Naive thymus-derived CD4-positive, alpha-beta T cell (primary cell): ENCODE data around the gene PABPN1. TPM values are rescaled to one million over a fixed set of nuclear protein-coding genes. Genes with fewer than 3 reads are reported as not detected.

Source experiments
- ATAC-seq: fragments of 150-1000 bp; cut with Tn5 transposase; 2 replicates; pipeline ENCODE4 v1.10.0; 2021; ENCODE audit warnings: mild to moderate bottlenecking, moderate library complexity
- CTCF ChIA-PET: fragments of 350-600 bp; sonication (Branson Sonifier 250); formaldehyde crosslinking; loops from one replicate; lab custom pipeline; 2021; ENCODE audit warnings: antibody characterized with exemption; lab: Charles Lee
- POLR2A ChIA-PET: fragments of 350-600 bp; sonication (Branson Sonifier 250); formaldehyde crosslinking; loops from one replicate; lab custom pipeline; 2021; ENCODE audit warnings: antibody characterized with exemption, inconsistent platforms; lab: Charles Lee
- DNase-seq, 9 donors: peaks; one replicate each; pipeline versions ENCODE4 v3.0.0 to v3.0.0-alpha.2; 2020 to 2022; ENCODE audit warnings: mixed read lengths in 1 of 9
- H3K27ac ChIP-seq: one replicate; pipeline ENCODE4 v1.7.0; 2013; ENCODE audit warnings: mild to moderate bottlenecking, low read depth, low read length, moderate library complexity
- H3K27me3 ChIP-seq, 2 donors: one replicate each; pipeline ENCODE4 v1.7.0; 2013; ENCODE audit warnings: low read length in 2 of 2, mild to moderate bottlenecking in 2 of 2, moderate library complexity in 2 of 2; ENCODE audit not compliant: control insufficient read depth in 2 of 2, insufficient read depth in 2 of 2
- H3K36me3 ChIP-seq, 3 experiments: 1 replicate in 2 of 3; 2 replicates in 1 of 3; pipeline ENCODE4 v1.7.0; 2013; ENCODE audit warnings: low read length in 3 of 3, mild to moderate bottlenecking in 3 of 3, moderate library complexity in 1 of 3; ENCODE audit not compliant: insufficient read depth in 3 of 3, control insufficient read depth in 2 of 3
- H3K4me1 ChIP-seq, 2 donors: one replicate each; pipeline ENCODE4 v1.7.0; 2013; ENCODE audit warnings: low read length in 2 of 2, mild to moderate bottlenecking in 2 of 2, moderate library complexity in 1 of 2; ENCODE audit not compliant: control insufficient read depth in 2 of 2, insufficient read depth in 2 of 2
- H3K4me3 ChIP-seq: 2 replicates; pipeline ENCODE4 v1.7.0; 2013; ENCODE audit warnings: mild to moderate bottlenecking, low read length
- H3K9me3 ChIP-seq, 3 experiments: 1 replicate in 2 of 3; 2 replicates in 1 of 3; pipeline ENCODE4 v1.7.0; 2013; ENCODE audit warnings: low read length in 3 of 3; ENCODE audit not compliant: control insufficient read depth in 2 of 3
- H3K27ac Mint-ChIP-seq, 9 donors: one replicate each; pipeline ENCODE4 v1.8.0; 2020 to 2022; ENCODE audit warnings: mixed read lengths in 9 of 9, mild to moderate bottlenecking in 8 of 9, moderate library complexity in 5 of 9, inconsistent platforms in 2 of 9
- H3K27me3 Mint-ChIP-seq, 5 donors: one replicate each; pipeline ENCODE4 v1.8.0; 2021 to 2022; ENCODE audit warnings: mixed read lengths in 5 of 5, mild to moderate bottlenecking in 1 of 5
- H3K36me3 Mint-ChIP-seq, 5 donors: one replicate each; pipeline ENCODE4 v1.8.0; 2020 to 2022; ENCODE audit warnings: mixed read lengths in 5 of 5, mild to moderate bottlenecking in 3 of 5, inconsistent platforms in 1 of 5
- H3K4me1 Mint-ChIP-seq, 7 donors: one replicate each; pipeline ENCODE4 v1.8.0; 2020 to 2022; ENCODE audit warnings: mixed read lengths in 7 of 7, mild to moderate bottlenecking in 3 of 7, inconsistent platforms in 1 of 7
- H3K4me3 Mint-ChIP-seq, 10 donors: one replicate each; pipeline ENCODE4 v1.8.0; 2020 to 2022; ENCODE audit warnings: mild to moderate bottlenecking in 10 of 10, mixed read lengths in 10 of 10, moderate library complexity in 6 of 10, inconsistent platforms in 2 of 10
- H3K9me3 Mint-ChIP-seq, 11 donors: one replicate each; pipeline ENCODE4 v1.8.0; 2020 to 2022; ENCODE audit warnings: mixed read lengths in 11 of 11, mild to moderate bottlenecking in 4 of 11, inconsistent platforms in 1 of 11, moderate library complexity in 1 of 11
- intact Hi-C, 2 donors: fragments of 100-400 bp; cut with micrococcal nuclease; formaldehyde crosslinking; loops; one replicate each; pipeline ENCODE4 v1.15.1; 2023
- polyA plus RNA-seq, 2 donors: library from polyadenylated mRNA; unstranded; fragments of 300-500 nt; fragmentation: Illumina TruSeq; gene quantifications; one replicate each; pipeline ENCODE4 v1.2.3, GENCODE V29; 2021
- total RNA-seq, 6 experiments: library from RNA in 5 of 6; stranded (reverse) in 5 of 6; gene quantifications; 1 replicate in 5 of 6; 2 replicates in 1 of 6; pipeline ENCODE4 v1.2.3 and lab custom pipeline; 2021 to 2026

The PABPN1 gene
- total and polyA plus RNA-seq, 7 experiments from 2014 or later, result 57.5 to 213 (median 189) TPM

DNA sequence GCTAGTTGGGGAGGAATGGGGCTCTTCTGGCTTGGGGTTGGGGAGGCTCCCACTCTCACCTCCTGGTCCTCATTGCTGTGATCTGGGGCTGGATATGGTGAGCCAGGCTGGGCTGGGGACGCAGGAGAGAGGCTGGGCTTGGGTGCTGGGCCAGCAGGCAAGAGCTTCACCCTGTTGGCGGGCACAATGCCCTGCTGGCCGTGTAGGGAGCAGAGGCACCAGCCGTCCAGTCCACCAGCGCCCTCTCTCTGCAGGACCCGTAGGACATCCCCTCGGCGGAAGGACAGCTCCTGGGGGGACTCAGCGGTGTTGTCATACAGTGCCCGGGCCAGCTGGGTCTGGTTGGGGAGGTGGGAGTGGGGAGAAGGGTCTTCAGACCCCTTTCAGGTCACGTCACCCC lies 39.2 kb downstream of the PABPN1 start:
- peaks cover 9 to 21% (median 19%) of the 10 kb centered on the region in 5 donors for H3K27me3 Mint-ChIP-seq
- H3K27ac Mint-ChIP-seq, result no peak overlapping the region
- ChIA-PET POLR2A (no interaction called here), CTCF (interaction anchor here (1.4 kb wide), 1 partner anchor 93 kb away, joined by 3 read pairs; no protein-coding TSS in a partner anchor)
- no peaks in the 10 kb centered on the region for H3K9me3 ChIP-seq
- H3K36me3 Mint-ChIP-seq, result no peaks in the 10 kb centered on the region
- H3K27me3 ChIP-seq, result no peaks in the 10 kb centered on the region
- no peaks in the 10 kb centered on the region for H3K9me3 Mint-ChIP-seq
- H3K4me1 Mint-ChIP-seq, result peaks cover 0 to 5% (median 3%) of the 10 kb centered on the region in 7 donors
- no peak overlapping the region for H3K4me3 ChIP-seq
- no peak for ATAC-seq
- DNase-seq, result no peak
- H3K36me3 ChIP-seq, result no peaks in the 10 kb centered on the region
- no peak overlapping the region for H3K27ac ChIP-seq
- H3K4me3 Mint-ChIP-seq, result no peak overlapping the region
- H3K4me1 ChIP-seq, result no peaks in the 10 kb centered on the region
- intact Hi-C loops, result no loop called here

DNA sequence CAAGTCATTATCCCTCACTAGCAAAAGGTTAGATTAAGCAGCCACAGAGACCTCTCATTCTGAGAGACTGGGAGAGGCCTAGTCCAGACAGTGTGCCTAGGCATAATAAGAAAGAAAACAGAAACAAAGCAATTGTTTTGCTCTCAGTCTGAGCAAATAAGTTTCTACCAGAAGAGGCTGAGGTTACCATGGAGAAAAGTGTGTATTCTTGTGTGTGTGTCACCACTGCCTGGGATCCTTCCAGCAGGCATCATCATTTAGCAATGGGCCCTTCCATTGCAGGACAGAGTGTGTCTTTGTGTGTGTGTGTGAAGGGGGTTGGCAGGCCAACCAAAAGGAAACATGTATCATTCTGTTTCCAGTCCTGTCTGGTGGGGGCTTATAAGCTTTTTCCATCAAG lies 40.1 kb downstream of the PABPN1 start:
- Mint-ChIP-seq H3K9me3 (no peaks in the 10 kb centered on the region), H3K27ac (no peak overlapping the region), H3K27me3 (peaks cover 9 to 18% (median 17%) of the 10 kb centered on the region in 5 donors), H3K36me3 (no peaks in the 10 kb centered on the region), H3K4me3 (no peak overlapping the region), H3K4me1 (peaks cover 0 to 5% (median 3%) of the 10 kb centered on the region in 7 donors)
- H3K4me1 ChIP-seq, result no peaks in the 10 kb centered on the region
- no peak overlapping the region for H3K27ac ChIP-seq
- no peaks in the 10 kb centered on the region for H3K36me3 ChIP-seq
- POLR2A ChIA-PET, result no interaction called here
- no peak for ATAC-seq
- H3K9me3 ChIP-seq, result no peaks in the 10 kb centered on the region
- DNase-seq, result no peak
- intact Hi-C loops, result no loop called here
- CTCF ChIA-PET, result interaction anchor here (1.4 kb wide), 1 partner anchor 93 kb away, joined by 3 read pairs; no protein-coding TSS in a partner anchor
- no peak overlapping the region for H3K4me3 ChIP-seq
- H3K27me3 ChIP-seq, result no peaks in the 10 kb centered on the region

DNA sequence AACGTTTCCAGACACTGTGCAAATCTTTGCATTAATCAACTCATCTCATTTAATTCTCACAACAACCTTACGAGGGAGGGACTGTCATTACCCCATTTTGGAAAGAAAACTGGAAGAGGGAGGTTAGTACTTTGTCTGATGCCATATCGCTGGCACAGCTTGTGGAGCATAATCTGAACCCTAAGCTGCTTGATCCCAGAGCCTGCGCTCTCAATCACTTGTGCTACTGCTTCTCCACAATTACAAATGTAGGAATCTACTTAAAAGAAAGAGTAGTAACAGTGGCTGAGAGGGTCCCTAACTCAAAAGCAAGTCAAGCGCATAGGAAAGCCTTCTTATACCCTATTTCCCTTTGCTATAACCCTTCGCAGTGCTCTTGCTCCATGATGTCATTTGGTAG lies 40.5 kb downstream of the PABPN1 start:
- H3K27me3 ChIP-seq, result no peaks in the 10 kb centered on the region
- no peaks in the 10 kb centered on the region for H3K9me3 Mint-ChIP-seq

DNA sequence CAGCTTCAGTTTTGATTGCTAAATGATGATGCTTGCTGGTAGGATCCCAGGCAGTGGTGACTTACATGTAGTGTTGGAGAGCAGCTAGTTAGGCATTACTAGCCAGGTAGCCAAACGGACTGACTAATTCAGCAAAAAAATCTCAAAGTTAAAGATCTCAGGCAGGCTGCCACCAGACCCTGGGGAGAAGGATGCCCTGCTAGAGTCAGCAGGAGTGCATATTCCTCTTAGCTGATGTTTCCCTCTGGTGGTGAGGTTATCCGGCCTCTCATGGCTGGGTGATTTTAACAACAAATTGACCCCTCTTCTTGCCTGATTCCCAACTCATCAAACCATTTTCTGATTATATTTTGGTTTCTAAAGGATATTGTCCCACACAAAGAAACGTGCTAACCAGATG lies 40.9 kb downstream of the PABPN1 start:
- DNase-seq (no peak), ATAC-seq (no peak)
- ChIA-PET CTCF (no interaction called here), POLR2A (no interaction called here)
- Mint-ChIP-seq H3K9me3 (no peaks in the 10 kb centered on the region), H3K27ac (no peak overlapping the region), H3K36me3 (no peaks in the 10 kb centered on the region), H3K4me3 (no peak overlapping the region), H3K4me1 (peaks cover 0 to 5% (median 3%) of the 10 kb centered on the region in 7 donors), H3K27me3 (peaks cover 18 to 25% (median 22%) of the 10 kb centered on the region in 5 donors)
- Histone ChIP-seq H3K36me3 (no peaks in the 10 kb centered on the region), H3K4me1 (no peaks in the 10 kb centered on the region), H3K27me3 (no peaks in the 10 kb centered on the region), H3K9me3 (no peaks in the 10 kb centered on the region), H3K4me3 (no peak overlapping the region), H3K27ac (no peak overlapping the region)
- intact Hi-C loops, result no loop called here

More for the DNA sequence above, 40.5 kb downstream of the PABPN1 start:
- no peak overlapping the region for H3K4me3 ChIP-seq
- H3K36me3 Mint-ChIP-seq, result no peaks in the 10 kb centered on the region
- no peaks in the 10 kb centered on the region for H3K9me3 ChIP-seq
- no peak overlapping the region for H3K27ac Mint-ChIP-seq
- no peak overlapping the region for H3K4me3 Mint-ChIP-seq
- H3K36me3 ChIP-seq, result no peaks in the 10 kb centered on the region
- H3K4me1 Mint-ChIP-seq, result peaks cover 0 to 5% (median 3%) of the 10 kb centered on the region in 7 donors
- intact Hi-C loops, result no loop called here
- peaks cover 13 to 21% (median 18%) of the 10 kb centered on the region in 5 donors for H3K27me3 Mint-ChIP-seq
- DNase-seq (no peak), ATAC-seq (no peak)
- H3K27ac ChIP-seq, result no peak overlapping the region
- ChIA-PET CTCF (no interaction called here), POLR2A (no interaction called here)
- H3K4me1 ChIP-seq, result no peaks in the 10 kb centered on the region

DNA sequence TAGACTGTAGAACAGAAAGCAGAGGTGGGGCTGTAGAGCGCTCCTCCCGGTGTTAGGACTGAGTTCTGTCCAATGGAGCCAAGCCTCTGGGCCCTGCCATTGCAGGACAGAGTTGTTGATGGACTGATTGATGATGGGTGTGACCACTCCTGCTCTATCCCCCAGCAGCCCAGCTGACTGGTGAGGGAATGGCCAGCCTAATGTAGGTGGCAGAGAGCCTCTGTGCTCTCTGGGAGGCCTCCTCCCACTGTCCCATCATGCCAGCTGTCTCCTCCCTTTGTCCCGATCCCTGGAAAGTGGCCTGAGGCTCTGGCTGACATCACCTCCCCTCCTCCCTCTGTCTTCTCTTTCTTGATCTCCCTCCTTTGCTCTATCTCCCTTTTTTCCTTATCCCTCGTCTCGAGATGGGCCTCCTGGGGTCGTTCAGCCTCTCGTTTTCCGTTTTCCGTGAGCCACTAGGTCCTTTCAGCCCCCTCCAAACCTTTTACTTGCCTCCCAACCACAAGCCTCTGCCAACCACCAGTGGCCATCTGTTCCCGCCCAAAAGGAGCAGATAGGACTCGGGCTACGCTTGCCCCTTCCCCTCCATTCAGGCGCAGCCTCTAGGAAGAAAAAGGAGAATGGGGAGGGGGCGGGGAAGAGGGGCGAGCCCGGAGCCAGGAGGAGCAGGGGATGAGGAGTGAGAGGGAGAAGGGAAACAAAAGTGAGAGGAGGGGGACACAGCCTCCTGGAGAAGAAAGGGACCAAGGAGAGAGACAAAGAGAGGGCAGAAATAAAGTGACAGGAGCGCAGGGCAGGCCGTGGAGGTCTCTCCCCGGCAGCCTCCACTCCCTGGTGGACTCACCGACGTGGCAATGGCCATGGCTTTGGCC lies 43.1 kb downstream of the PABPN1 start:
- Histone ChIP-seq H3K36me3 (no peaks in the 10 kb centered on the region), H3K9me3 (no peaks in the 10 kb centered on the region), H3K27ac (no peak overlapping the region), H3K4me1 (no peaks in the 10 kb centered on the region), H3K27me3 (no peaks in the 10 kb centered on the region), H3K4me3 (no peak overlapping the region)
- ATAC-seq, result no peak
- POLR2A ChIA-PET, result no interaction called here
- H3K27me3 Mint-ChIP-seq, result peaks cover 27 to 40% (median 33%) of the 10 kb centered on the region in 5 donors
- peak overlapping the region in 1 of 9 donors; percentile 59 for H3K27ac Mint-ChIP-seq
- H3K4me3 Mint-ChIP-seq, result peak overlapping the region in 4 of 10 donors; percentile 12 to 71 (median 48)
- CTCF ChIA-PET, result no interaction called here
- no peak for DNase-seq
- peaks cover 0 to 3% (median 0%) of the 10 kb centered on the region in 11 donors for H3K9me3 Mint-ChIP-seq
- no peaks in the 10 kb centered on the region for H3K36me3 Mint-ChIP-seq
- intact Hi-C loops, result no loop called here
- peaks cover 0 to 5% (median 3%) of the 10 kb centered on the region in 7 donors for H3K4me1 Mint-ChIP-seq

DNA sequence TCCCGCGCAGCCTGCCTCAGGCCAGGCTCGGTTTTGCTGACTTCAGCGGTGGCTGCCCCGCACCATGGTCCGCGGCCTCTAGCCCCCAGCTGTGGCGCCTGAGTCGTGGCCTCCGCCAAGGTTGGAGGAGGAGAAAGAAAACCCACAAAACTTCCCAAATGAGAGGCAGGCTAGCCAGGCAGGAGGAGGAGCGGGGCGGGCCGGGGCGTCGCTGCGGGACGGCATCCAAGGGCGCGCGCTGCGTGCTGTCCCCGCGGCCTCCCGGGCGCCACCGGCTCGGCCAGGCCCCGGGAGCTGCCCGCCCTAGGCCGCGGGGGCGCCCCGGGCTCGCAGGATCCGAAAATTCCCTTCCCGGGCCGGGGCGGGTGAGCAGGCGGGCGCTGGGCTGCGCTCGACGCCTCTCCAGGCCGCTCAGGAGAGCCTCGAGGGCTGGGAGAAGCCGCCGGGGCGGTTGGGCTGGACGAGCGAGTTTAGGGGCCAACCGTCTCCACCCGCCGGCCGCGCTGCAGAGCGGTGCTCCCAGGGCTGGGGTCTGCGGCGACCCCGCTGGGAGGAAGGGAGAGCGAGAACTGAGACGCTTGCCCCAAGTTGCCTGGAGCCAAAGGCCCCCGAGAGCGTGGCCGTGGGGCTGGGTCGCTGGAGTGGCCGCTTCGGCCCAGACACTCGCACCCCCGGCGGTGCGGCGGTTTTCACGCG lies 43.9 kb downstream of the PABPN1 start, which contains the start of gene EFS:
Gene EFS (minus strand): TSS at position 137 of the 696 bp plus-strand sequence. CDS start 147 bp downstream, outside the sequence.
- Mint-ChIP-seq H3K9me3 (peaks cover 0 to 3% (median 0%) of the 10 kb centered on the region in 11 donors), H3K36me3 (no peaks in the 10 kb centered on the region), H3K4me1 (peaks cover 0 to 5% (median 3%) of the 10 kb centered on the region in 7 donors), H3K27me3 (peaks cover 27 to 40% (median 33%) of the 10 kb centered on the region in 5 donors), H3K27ac (peak within 1 kb of the TSS in 1 of 9 donors; percentile 59), H3K4me3 (peak within 1 kb of the TSS in 5 of 10 donors; percentile 12 to 71 (median 35))
- Histone ChIP-seq H3K27ac (no peak within 1 kb of the TSS), H3K27me3 (no peaks in the 10 kb centered on the region), H3K4me3 (no peak within 1 kb of the TSS), H3K36me3 (no peaks in the 10 kb centered on the region), H3K9me3 (no peaks in the 10 kb centered on the region), H3K4me1 (no peaks in the 10 kb centered on the region)
- DNase-seq, result no peak
- intact Hi-C loops, result no loop called here
- ATAC-seq, result no peak
- CTCF ChIA-PET, result no interaction called here
- POLR2A ChIA-PET, result no interaction called here
